ENCODE data around the gene TRIM25.

Gene TRIM25

GRCh38 chr17:56928586-56928985 lies 14.7 kb upstream of the TRIM25 start:
- DNase-seq (ENCODE audit: low read depth, low spot score) = no peak

- DNase-seq (ENCODE audit: low read depth, low spot score) = no peak
Observed at GRCh38 chr17:56926704-56927103, 12.9 kb upstream of the TRIM25 start.

- DNase-seq (ENCODE audit: low read depth, low spot score) = no peak
Observed at GRCh38 chr17:56926270-56926669, 12.4 kb upstream of the TRIM25 start.

GRCh38 chr17:56925088-56925487 lies 11.2 kb upstream of the TRIM25 start:
- no peak for DNase-seq (ENCODE audit: low read depth, low spot score)

- no peak for DNase-seq (ENCODE audit: low read depth, low spot score)
Observed at GRCh38 chr17:56919717-56920116, 5.9 kb upstream of the TRIM25 start.

GRCh38 chr17:56918916-56919315 lies 5.1 kb upstream of the TRIM25 start:
- no peak for DNase-seq (ENCODE audit: low read depth, low spot score)

GRCh38 chr17:56917559-56918296 lies 3.9 kb upstream of the TRIM25 start:
- DNase-seq (ENCODE audit: low read depth, low spot score) = no peak

- DNase-seq (ENCODE audit: low read depth, low spot score) = no peak
Observed at GRCh38 chr17:56914581-56915273, 878 bp upstream of the TRIM25 start.

- no peak for DNase-seq (ENCODE audit: low read depth, low spot score)
Observed at GRCh38 chr17:56913353-56913866, 439 bp downstream of the TRIM25 start.

GRCh38 chr17:56913000-56913311 lies 893 bp downstream of the TRIM25 start:
- no peak for DNase-seq (ENCODE audit: low read depth, low spot score)

GRCh38 chr17:56912105-56912999 lies 1.5 kb downstream of the TRIM25 start:
- no peak for DNase-seq (ENCODE audit: low read depth, low spot score)

GRCh38 chr17:56910509-56911235 lies 3.2 kb downstream of the TRIM25 start:
- no peak for DNase-seq (ENCODE audit: low read depth, low spot score)

GRCh38 chr17:56909742-56910508 lies 3.9 kb downstream of the TRIM25 start:
- DNase-seq (ENCODE audit: low read depth, low spot score) = no peak

GRCh38 chr17:56908001-56908542 lies 5.8 kb downstream of the TRIM25 start:
- no peak for DNase-seq (ENCODE audit: low read depth, low spot score)

GRCh38 chr17:56903560-56903959 lies 10.3 kb downstream of the TRIM25 start:
- DNase-seq (ENCODE audit: low read depth, low spot score) = no peak

- no peak for DNase-seq (ENCODE audit: low read depth, low spot score)
Observed at GRCh38 chr17:56902348-56902747, 11.5 kb downstream of the TRIM25 start.

GRCh38 chr17:56899403-56899802 lies 14.4 kb downstream of the TRIM25 start:
- no peak for DNase-seq (ENCODE audit: low read depth, low spot score)

- no peak for DNase-seq (ENCODE audit: low read depth, low spot score)
Observed at GRCh38 chr17:56898874-56899273, 15.0 kb downstream of the TRIM25 start.

GRCh38 chr17:56897646-56898424 lies 16.0 kb downstream of the TRIM25 start:
- DNase-seq (ENCODE audit: low read depth, low spot score) = no peak

GRCh38 chr17:56896968-56897359 lies 16.9 kb downstream of the TRIM25 start:
- no peak for DNase-seq (ENCODE audit: low read depth, low spot score)
